ENCODE data around the gene HECTD4. TPM values are rescaled to one million over a fixed set of nuclear protein-coding genes. Genes with fewer than 3 reads are reported as not detected.

HECTD4 gene
- total RNA-seq, 1 experiment from 2014 or later, result 31.2 TPM

DNA sequence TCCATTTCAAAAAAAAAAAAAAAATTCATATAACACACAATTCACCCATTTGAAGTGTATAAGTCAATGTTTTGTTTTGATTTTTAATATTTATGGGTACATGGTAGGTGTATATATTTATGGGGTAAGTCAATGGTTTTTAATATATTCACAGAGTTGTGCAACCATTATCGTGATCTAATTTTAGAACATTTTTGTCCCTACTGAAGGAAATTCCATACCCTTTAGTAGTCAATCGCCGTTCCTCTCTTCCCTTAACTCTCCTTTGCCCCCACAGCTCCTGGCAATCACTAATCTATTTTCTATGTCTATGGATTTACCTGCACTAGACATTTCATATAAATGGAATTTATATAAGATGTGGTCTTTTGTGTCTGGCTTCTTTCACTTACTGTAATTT lies 164.1 kb downstream of the HECTD4 start:
- no peaks in the 10 kb centered on the region for H3K79me2 ChIP-seq (ENCODE audit: insufficient read depth, low read length)
- no peak overlapping the region for H2AFZ ChIP-seq (ENCODE audit: low read depth, low read length, poor library complexity, severe bottlenecking)
- H3K4me3 ChIP-seq (replicated peaks in 1 of 2; ENCODE audit: low read depth in 1 of 2, low read length in 2 of 2), result no peak overlapping the region
- no peak overlapping the region for H3K4me2 ChIP-seq (ENCODE audit: low read length)
- H3K9me3 ChIP-seq (ENCODE audit: control insufficient read depth in 1 of 2, insufficient read depth in 1 of 2, low read depth in 1 of 2, low read length in 2 of 2), result no peaks in the 10 kb centered on the region
- TF ChIP-seq, protein P1, sequence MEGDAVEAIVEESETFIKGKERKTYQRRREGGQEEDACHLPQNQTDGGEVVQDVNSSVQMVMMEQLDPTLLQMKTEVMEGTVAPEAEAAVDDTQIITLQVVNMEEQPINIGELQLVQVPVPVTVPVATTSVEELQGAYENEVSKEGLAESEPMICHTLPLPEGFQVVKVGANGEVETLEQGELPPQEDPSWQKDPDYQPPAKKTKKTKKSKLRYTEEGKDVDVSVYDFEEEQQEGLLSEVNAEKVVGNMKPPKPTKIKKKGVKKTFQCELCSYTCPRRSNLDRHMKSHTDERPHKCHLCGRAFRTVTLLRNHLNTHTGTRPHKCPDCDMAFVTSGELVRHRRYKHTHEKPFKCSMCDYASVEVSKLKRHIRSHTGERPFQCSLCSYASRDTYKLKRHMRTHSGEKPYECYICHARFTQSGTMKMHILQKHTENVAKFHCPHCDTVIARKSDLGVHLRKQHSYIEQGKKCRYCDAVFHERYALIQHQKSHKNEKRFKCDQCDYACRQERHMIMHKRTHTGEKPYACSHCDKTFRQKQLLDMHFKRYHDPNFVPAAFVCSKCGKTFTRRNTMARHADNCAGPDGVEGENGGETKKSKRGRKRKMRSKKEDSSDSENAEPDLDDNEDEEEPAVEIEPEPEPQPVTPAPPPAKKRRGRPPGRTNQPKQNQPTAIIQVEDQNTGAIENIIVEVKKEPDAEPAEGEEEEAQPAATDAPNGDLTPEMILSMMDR (IDR thresholded peaks at IDR 0.05 in 2 of 3, conservative IDR thresholded peaks at IDR 0.05 in 1 of 3; ENCODE audit: borderline replicate concordance in 1 of 3, insufficient read depth in 1 of 3, low read depth in 2 of 3, low read length in 2 of 3), result no peak
- TF ChIP-seq YY1 (IDR thresholded peaks at IDR 0.05; ENCODE audit: extremely low read depth, insufficient replicate concordance, low read depth, low read length), result no peak
- no peak for TF ChIP-seq CBX3 (IDR thresholded peaks at IDR 0.05; ENCODE audit: low read depth)
- TF ChIP-seq POLR2AphosphoS5 (IDR thresholded peaks at IDR 0.05; ENCODE audit: low read depth, low read length), result no peak
- no peak for TF ChIP-seq EZH2 (IDR thresholded peaks at IDR 0.05)
- TF ChIP-seq ZNF274 (IDR thresholded peaks at IDR 0.05; ENCODE audit: low read depth, low read length), result no peak
- TF ChIP-seq, protein P2, sequence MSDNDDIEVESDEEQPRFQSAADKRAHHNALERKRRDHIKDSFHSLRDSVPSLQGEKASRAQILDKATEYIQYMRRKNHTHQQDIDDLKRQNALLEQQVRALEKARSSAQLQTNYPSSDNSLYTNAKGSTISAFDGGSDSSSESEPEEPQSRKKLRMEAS (IDR thresholded peaks at IDR 0.05), result no peak
- TF ChIP-seq ZFX (IDR thresholded peaks at IDR 0.05), result no peak
- TF ChIP-seq JUND (IDR thresholded peaks at IDR 0.05), result no peak
- TF ChIP-seq ELF1 (IDR thresholded peaks at IDR 0.05; ENCODE audit: borderline replicate concordance, low read depth), result no peak
- no peak for TF ChIP-seq FOSL1 (IDR thresholded peaks at IDR 0.05; ENCODE audit: low read depth)
- TF ChIP-seq POLR2A (IDR thresholded peaks at IDR 0.05; ENCODE audit: borderline replicate concordance, extremely low read depth, insufficient read depth, insufficient read length), result no peak
- no peak for TF ChIP-seq EZH2phosphoT487 (IDR thresholded peaks at IDR 0.05; ENCODE audit: borderline replicate concordance)
- no peak for TF ChIP-seq SP1 (IDR thresholded peaks at IDR 0.05; ENCODE audit: low read depth)
- no peak for TF ChIP-seq EGR1 (IDR thresholded peaks at IDR 0.05; ENCODE audit: low read depth)
- TF ChIP-seq, protein P3, sequence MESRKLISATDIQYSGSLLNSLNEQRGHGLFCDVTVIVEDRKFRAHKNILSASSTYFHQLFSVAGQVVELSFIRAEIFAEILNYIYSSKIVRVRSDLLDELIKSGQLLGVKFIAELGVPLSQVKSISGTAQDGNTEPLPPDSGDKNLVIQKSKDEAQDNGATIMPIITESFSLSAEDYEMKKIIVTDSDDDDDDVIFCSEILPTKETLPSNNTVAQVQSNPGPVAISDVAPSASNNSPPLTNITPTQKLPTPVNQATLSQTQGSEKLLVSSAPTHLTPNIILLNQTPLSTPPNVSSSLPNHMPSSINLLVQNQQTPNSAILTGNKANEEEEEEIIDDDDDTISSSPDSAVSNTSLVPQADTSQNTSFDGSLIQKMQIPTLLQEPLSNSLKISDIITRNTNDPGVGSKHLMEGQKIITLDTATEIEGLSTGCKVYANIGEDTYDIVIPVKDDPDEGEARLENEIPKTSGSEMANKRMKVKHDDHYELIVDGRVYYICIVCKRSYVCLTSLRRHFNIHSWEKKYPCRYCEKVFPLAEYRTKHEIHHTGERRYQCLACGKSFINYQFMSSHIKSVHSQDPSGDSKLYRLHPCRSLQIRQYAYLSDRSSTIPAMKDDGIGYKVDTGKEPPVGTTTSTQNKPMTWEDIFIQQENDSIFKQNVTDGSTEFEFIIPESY (IDR thresholded peaks at IDR 0.05; ENCODE audit: extremely low read depth, insufficient replicate concordance, low read length), result no peak
- TF ChIP-seq, protein P4, sequence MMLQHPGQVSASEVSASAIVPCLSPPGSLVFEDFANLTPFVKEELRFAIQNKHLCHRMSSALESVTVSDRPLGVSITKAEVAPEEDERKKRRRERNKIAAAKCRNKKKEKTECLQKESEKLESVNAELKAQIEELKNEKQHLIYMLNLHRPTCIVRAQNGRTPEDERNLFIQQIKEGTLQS (IDR thresholded peaks at IDR 0.05), result no peak
- H3K4me1 ChIP-seq (ENCODE audit: control insufficient read depth in 1 of 2, insufficient read depth in 2 of 2, low read length in 2 of 2), result no peaks in the 10 kb centered on the region
- H3K27ac ChIP-seq (ENCODE audit: low read depth, low read length), result no peak overlapping the region
- no peaks in the 10 kb centered on the region for H3K9me2 ChIP-seq (ENCODE audit: insufficient read depth)
- H3K9ac ChIP-seq (ENCODE audit: low read length), result no peak overlapping the region
- no peak for ATAC-seq
- ChIA-PET CTCF (interaction anchor here (1.6 kb wide), 1 partner anchor 20 kb away, joined by 3 read pairs; no protein-coding TSS in a partner anchor), RAD21 (ENCODE audit: low non-redundant PET in 1 of 2, low total read pairs in 2 of 2, uncharacterized antibody in 2 of 2, unreplicated experiment in 2 of 2) (no interaction called here), POLR2A (no interaction called here)
- H4K20me1 ChIP-seq (ENCODE audit: insufficient read depth), result no peaks in the 10 kb centered on the region
- H3K36me3 ChIP-seq (ENCODE audit: control insufficient read depth in 1 of 2, insufficient read depth in 2 of 2, low read length in 2 of 2), result peaks cover 0 to 4% of the 10 kb centered on the region in 2 experiments; a peak in 2 of 4 replicates
- BruUV-seq (replicated peaks), result no TSS peak
- intact Hi-C loops (cut with micrococcal nuclease), result no loop called here
- no peak for DNase-seq (ENCODE audit: low read depth, low spot score)
- no peaks in the 10 kb centered on the region for H3K27me3 ChIP-seq (ENCODE audit: insufficient read depth, low read length)
